GM21576 (cell line): ENCODE results near the gene CARS2.
"Not testable (repeated sequence)": the region's sequence is repeated elsewhere in the genome, so short reads cannot be mapped to it uniquely, and the experiment has no call there.

Source experiments
- ATAC-seq: cut with Tn5 transposase; IDR thresholded peaks from one replicate; pipeline ENCODE4 v1.9.1; 2021; ENCODE audit warnings: mild to moderate bottlenecking, moderate library complexity; ENCODE audit not compliant: unreplicated experiment

CARS2 gene

GRCh38 chr13:110706570-110707372, 855 bp upstream of the CARS2 start:
- ATAC-seq: peak; percentile 1

- ATAC-seq: no peak
These were observed 525 bp downstream of the CARS2 start for GRCh38 chr13:110705356-110705825.

GRCh38 chr13:110702591-110703526, 3.1 kb downstream of the CARS2 start:
- ATAC-seq: no peak

- ATAC-seq: no peak
These were observed 3.8 kb downstream of the CARS2 start for GRCh38 chr13:110702089-110702488.

GRCh38 chr13:110701061-110701460, 4.9 kb downstream of the CARS2 start:
- ATAC-seq: not testable (repeated sequence)

- ATAC-seq: no peak
These were observed 5.3 kb downstream of the CARS2 start for GRCh38 chr13:110700641-110701040.

- ATAC-seq: no peak
These were observed 5.7 kb downstream of the CARS2 start for GRCh38 chr13:110700186-110700585.

GRCh38 chr13:110699148-110700145, 6.5 kb downstream of the CARS2 start:
- no peak for ATAC-seq

GRCh38 chr13:110698689-110699088, 7.2 kb downstream of the CARS2 start:
- ATAC-seq: peak; percentile 73

GRCh38 chr13:110697842-110698241, 8.1 kb downstream of the CARS2 start:
- ATAC-seq: no peak

- no peak for ATAC-seq
These were observed 9.1 kb downstream of the CARS2 start for GRCh38 chr13:110696776-110697175.

GRCh38 chr13:110695774-110696173, 10.1 kb downstream of the CARS2 start:
- not testable (repeated sequence) for ATAC-seq

GRCh38 chr13:110690516-110690915, 15.4 kb downstream of the CARS2 start:
- no peak for ATAC-seq

GRCh38 chr13:110689711-110690110, 16.2 kb downstream of the CARS2 start:
- ATAC-seq: no peak

GRCh38 chr13:110689041-110689440, 16.9 kb downstream of the CARS2 start:
- ATAC-seq: no peak

- ATAC-seq: no peak
These were observed 18.2 kb downstream of the CARS2 start for GRCh38 chr13:110687736-110688135.

- ATAC-seq: no peak
These were observed 20.5 kb downstream of the CARS2 start for GRCh38 chr13:110685305-110686020.

- no peak for ATAC-seq
These were observed 21.4 kb downstream of the CARS2 start for GRCh38 chr13:110684388-110685056.

- no peak for ATAC-seq
These were observed 22.0 kb downstream of the CARS2 start for GRCh38 chr13:110683921-110684320.
